GM12874 (cell line): ENCODE measurements around the gene WDFY2.

Experiments
- TF ChIP-seq, protein P1 (sequence below): IDR thresholded peaks from 2 replicates; pipeline ENCODE4 v1.5.1; 2011; ENCODE audit warnings: low read depth, mild to moderate bottlenecking, control low read depth, low read length, moderate library complexity; ENCODE audit not compliant: insufficient read depth

The WDFY2 gene

DNA sequence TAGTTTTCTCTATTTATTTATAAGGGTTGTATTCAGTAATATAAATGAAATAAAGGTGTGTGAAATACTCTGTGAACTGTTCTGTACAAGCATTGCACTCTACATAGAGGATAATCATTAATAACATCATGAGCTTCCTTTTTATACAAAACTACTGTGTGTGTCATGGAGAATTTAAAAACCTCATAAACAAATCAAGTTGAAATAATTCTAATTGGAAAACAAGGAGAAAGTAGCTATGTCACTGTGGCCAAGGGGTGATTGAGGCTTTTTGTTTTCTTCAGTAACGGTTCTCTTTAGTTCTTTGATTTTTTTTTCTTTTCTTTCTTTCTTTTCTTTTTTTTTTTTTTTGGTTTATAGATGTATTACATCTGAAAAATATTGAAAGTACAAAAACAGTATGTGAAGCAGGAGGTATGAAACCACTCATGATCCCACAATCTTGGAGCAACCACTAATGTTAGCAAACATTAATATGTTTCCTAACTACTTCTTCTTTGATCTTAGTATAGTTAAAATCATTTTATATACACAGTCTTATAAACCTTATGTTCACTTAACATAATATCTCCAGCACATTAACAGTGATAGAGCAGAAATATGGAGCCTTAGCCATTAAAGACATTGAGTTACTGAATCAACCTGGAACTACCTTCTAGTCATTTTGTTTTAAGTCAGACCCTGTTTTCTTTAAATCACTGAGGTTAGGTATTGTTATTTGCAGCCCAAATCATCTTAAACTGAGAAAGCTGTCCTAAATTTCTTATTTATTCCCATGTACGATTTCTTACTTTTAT is 45.4 kb downstream of the WDFY2 start:
- TF ChIP-seq, protein P1, sequence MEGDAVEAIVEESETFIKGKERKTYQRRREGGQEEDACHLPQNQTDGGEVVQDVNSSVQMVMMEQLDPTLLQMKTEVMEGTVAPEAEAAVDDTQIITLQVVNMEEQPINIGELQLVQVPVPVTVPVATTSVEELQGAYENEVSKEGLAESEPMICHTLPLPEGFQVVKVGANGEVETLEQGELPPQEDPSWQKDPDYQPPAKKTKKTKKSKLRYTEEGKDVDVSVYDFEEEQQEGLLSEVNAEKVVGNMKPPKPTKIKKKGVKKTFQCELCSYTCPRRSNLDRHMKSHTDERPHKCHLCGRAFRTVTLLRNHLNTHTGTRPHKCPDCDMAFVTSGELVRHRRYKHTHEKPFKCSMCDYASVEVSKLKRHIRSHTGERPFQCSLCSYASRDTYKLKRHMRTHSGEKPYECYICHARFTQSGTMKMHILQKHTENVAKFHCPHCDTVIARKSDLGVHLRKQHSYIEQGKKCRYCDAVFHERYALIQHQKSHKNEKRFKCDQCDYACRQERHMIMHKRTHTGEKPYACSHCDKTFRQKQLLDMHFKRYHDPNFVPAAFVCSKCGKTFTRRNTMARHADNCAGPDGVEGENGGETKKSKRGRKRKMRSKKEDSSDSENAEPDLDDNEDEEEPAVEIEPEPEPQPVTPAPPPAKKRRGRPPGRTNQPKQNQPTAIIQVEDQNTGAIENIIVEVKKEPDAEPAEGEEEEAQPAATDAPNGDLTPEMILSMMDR: no peak

DNA sequence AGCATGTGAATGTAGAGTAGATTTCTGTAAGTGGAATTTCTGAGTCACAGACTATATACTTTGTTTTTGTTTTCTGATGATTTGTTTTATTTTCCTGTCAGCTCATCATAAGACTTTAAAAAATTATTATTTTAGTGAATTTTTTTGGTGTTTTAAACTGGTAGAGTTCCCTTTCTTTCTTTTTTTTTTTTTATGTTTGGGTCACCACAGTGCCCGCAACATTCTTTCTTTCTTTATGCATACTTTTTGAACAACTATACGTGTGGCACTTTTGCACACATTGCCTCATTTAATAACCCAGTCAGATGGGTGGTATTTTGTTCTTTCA is 46.0 kb downstream of the WDFY2 start:
- TF ChIP-seq, protein P1: no peak

DNA sequence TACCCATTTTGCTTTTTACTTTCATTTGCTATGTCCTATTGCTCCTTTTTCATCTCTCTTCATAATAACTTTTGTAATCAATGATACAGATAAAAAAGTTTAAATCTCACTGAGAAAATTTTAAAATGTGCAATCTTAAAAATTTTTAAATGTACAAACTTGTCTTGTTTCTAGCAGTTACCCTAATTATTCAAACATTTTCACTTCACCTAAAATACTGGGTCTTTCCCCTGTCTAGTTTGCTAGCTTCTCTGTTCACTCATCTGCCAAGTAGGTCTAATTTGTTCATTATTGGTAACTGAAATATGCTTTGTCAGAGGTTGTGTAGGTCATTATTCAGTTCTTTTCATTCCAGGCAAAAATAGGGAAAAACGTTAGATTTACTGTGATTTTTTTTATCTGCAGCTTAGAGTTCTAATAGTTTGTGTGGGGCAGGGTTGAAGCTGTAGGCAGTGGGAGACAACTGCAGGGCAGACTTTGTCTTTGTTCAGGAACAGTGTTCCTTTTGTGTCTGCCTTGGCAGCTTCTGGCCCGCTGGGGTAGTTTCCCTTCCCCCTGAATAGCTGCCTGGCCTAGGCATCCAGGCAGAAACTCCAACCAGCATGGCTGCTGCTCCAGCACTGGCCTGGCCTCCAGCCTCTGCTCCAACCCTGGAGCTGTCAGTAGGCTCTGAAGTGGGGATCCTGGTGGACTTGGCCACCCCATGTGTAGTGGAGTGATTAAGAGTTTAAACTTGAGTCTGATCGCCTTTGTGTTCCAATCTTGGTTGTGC is 48.5 kb downstream of the WDFY2 start:
- TF ChIP-seq, protein P1: no peak

DNA sequence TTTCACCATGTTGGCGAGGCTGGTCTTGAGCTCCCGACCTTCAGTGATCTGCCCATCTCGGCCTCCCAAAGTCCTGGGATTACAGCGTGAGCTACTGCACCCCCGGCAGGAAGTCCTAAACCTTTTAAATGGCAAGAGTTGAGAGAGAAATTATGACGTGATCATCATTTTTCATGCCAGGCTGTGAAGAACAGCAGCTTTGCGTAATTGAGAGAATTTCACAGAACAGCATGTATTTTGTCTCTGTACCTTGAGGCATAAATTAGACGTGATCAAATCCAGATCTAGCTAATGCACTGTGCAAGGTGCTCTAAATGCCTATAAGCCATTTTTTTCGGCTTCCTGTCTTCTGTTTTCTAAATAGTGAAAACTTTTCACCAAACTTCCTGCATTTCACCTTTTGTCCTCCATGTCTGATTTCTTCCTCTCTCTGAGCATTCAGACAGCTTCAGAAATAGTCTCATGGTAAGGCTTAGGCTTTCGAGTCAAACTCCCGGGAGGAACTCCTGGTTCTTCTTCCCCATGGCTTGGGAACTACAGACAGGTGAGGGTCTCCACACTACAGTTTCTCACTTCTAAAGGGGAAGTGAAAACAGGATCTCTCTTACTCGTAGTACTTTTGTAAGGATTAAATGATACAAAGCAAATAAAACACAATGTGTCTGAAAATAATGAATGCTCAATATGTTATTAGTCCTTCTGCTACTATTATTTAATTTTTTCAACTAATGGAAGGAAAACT is 51.0 kb downstream of the WDFY2 start:
- TF ChIP-seq, protein P1: no peak

DNA sequence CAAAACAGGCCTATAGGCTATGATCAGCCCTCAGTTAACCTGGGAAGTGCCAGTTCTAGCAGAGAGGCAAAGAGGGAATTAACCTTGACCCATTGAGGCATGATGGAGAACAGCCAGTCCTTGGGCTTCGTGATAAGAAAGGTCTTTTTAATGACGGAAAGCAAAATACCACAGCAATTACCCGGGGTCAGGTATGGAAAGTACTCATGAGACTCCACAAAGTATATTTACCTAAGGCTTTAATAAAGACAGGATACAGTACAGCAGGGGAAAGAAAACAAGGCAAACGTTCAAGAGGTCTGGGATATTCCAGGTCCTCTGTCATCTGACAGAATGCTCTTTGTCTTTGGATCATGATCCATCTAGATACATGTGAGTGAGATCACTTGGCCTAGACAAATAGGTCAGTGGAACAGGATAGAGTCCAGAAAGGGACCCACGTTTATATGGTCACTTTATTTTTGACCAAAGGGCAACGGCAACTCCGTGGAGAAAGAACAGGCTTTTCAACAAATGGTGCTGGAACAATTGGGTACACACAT is 52.2 kb downstream of the WDFY2 start:
- TF ChIP-seq, protein P1: no peak

DNA sequence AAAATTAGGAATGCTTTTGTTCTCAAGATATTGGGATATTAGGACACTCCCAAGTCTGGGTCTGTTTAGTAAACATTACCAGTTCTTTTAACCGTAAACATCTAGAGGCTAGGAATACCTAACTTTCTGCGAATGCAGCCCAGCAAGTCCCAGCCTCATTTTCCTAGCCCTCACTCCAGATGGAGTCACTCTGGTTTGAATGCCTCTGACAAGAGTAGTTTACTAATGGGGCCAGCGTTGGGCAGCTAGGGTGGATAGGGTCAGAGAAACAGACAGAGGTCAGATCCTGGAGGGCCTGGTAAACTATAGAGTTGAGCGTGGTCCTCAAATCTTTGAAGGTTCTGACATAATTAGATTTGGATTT is 53.6 kb downstream of the WDFY2 start:
- TF ChIP-seq, protein P1: no peak
